Renal cortex interstitium (tissue), 11 donors: ENCODE measurements around the gene HOATZ. TPM values are rescaled to one million over a fixed set of nuclear protein-coding genes. Genes with fewer than 3 reads are reported as not detected.

ENCODE experiments used
- DNase-seq, 11 donors: peaks; one replicate each; pipeline ENCODE4 v3.0.0-alpha.2; 2013; ENCODE audit warnings: low read depth in 9 of 11, low spot score in 4 of 11; ENCODE audit errors: extremely low read depth in 1 of 11
- polyA plus RNA-seq, 3 donors: library from polyadenylated mRNA; unstranded; fragments of 120-200 nt; gene quantifications; one replicate each; pipeline ENCODE4 v1.2.1, GENCODE V29; 2013; ENCODE audit not compliant: insufficient read length in 3 of 3

HOATZ gene
- polyA plus RNA-seq, 3 donors = 0.08 to 0.11 TPM; not detected in 1

DNA sequence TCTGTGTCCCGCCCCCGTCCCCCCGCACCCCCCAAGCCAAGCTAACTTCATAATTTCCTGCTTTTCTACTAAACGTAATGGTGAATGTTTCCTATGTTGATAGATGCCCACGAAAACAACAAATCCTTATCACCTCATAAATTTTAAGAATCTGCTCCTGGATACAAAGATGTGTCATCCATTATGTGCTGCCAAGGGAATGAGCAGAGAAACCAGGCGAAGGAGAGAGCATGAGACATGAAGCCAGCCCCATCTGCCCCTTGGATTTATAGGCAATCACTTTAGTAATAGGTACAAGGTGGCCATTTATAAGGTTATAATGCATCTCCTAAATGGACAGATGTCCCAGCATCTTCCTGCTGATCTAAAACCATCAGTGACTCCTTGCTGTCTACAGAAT is 56.2 kb downstream of the HOATZ start:
- no peak for DNase-seq

GRCh38 chr11:111571829-111572501 is 57.4 kb downstream of the HOATZ start:
- peak in 1 of 11 donors; percentile 24 for DNase-seq

DNA sequence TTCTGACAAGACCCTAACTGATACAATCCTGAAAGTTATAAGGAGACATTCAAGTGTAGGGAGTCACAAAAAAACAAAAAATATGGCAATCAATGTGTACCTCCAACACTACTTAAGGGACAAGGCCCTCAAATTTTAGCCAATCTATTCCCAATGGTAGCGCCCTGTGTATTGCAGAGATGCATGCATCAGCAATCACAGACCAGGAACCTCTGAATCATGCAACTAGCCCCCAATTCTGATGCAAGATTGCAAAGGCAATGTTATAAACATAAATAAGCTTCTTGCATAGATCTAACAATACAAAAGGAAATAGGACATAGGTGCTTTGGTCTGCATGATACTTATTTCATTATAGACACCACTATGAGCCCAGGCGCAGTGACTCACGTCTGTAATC is 58.0 kb downstream of the HOATZ start:
- DNase-seq = no peak

DNA sequence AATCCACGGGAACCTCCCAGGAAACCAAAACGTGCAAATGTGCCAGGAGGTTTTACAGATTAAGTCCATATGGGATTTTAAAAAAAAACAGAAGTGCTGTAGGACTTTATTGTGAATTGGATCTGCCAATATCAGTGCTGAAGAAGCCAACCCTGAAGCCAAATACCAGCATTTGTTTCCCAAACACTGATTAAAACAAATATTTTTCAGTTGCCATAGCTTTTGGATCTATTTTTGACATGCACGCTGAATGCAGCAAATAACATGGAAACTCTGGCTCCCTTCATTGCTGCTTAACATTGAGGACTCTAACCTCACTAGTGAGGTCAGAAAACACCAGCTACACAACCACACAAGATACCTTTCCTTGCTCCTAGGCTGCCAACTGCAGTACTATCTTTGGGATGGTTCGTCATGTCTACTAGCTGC is 59.3 kb downstream of the HOATZ start:
- no peak for DNase-seq

GRCh38 chr11:111574373-111575225 is 60.0 kb downstream of the HOATZ start:
- no peak for DNase-seq

DNA sequence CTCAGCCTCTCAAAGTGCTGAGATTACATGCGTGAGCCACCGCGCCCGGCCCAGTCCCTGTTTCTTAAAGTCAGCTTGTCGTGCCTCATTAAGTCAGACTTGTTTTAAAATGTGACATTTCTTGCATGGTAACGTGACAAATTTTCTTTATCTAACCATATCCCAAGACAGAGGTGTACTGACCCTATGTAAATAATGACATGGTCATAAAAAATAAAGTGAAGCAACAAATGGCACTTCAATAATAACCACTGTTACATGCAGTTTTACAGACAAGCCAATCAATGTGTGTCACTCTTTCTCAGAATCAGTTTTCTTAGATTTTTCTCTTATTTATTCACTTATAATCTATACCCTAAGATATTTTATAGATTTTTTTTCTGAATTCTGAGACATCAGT is 61.2 kb downstream of the HOATZ start:
- DNase-seq = no peak

DNA sequence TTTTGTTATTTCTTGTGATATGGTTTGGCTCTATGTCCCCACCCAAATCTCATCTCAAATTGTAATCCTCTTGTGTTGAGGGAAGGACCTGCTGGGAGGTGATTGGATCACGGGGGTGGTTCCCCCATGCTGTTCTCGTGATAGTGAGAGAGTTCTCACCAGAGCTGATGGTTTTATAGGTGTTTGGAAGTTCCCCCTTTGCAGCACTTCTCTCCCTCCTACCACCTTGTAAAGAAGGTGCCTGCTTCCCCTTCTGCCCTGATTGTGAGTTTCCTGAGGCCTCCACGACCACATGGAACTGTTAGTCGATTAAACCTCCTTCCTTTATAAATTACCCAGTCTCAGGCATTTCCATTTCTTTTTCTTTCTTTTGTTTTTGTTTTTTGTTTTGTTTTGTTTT is 63.2 kb downstream of the HOATZ start:
- DNase-seq = no peak

DNA sequence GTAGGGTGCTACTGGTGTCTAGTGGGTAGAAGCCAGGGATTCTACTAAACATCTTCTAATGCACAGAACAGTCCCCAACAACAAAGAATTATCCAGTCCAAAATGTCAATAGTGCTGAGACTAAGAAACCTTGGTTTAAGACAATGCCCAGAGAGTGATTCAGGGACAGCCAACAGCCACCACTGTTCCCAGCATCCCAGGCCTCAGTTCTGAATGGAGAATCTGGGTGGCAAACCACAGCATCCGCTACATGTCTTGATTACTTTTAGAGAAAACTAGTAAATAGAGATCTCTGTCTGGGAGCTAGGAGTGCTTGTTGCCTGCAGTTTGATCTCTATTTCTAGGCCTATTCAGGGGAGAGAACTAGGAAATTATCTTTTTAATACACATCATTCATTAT is 66.8 kb downstream of the HOATZ start:
- DNase-seq = no peak

GRCh38 chr11:111582163-111582562 is 67.6 kb downstream of the HOATZ start:
- no peak for DNase-seq

GRCh38 chr11:111582881-111583280 is 68.3 kb downstream of the HOATZ start:
- DNase-seq = no peak

GRCh38 chr11:111585371-111585770 is 70.8 kb downstream of the HOATZ start:
- no peak for DNase-seq

DNA sequence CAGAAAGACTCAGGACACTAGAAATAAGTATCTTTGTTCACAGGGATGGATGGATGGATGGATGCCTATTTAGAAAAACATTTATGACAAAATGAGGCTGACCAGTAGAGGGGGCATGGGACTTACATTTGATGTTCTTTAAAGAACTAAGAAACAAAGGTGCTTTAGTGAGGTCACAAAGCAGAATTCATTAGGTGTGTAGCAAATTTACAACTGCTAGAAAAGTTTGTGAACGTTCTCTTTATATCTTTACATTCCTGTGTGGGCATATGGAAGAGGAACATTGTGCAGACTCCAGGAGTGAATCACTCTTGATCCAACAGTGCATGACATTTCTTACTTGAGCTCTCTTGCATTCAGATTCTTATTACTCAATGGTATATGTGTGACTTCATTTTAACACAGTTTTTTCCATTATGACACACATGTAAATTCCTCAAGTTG is 71.8 kb downstream of the HOATZ start:
- peak in 4 of 11 donors; percentile 23 to 46 (median 30) for DNase-seq

Other genes with a start within 250 kb of the HOATZ start
- 1 to 10 TPM; 7.7 to 9.4 (median 8.6) TPM for gene POU2AF3, start 216.2 kb upstream of the HOATZ start, polyA plus RNA-seq
- 1 to 10 TPM in 1 of 3 donors, under 1 TPM in 2; 0.53 to 1.1 (median 0.88) TPM for gene POU2AF1, start 135.5 kb upstream of the HOATZ start, polyA plus RNA-seq
- not detected for gene BTG4, start 2.4 kb upstream of the HOATZ start, polyA plus RNA-seq
- gene LAYN, start 25.9 kb downstream of the HOATZ start, polyA plus RNA-seq = 1 to 10 TPM; 6.6 to 8.3 (median 8.3) TPM
- gene SIK2, start 87.7 kb downstream of the HOATZ start, polyA plus RNA-seq = 10 to 100 TPM; 20.5 to 30.8 (median 22.2) TPM